Measurements from ENCODE around the gene GCKR.

DNA sequence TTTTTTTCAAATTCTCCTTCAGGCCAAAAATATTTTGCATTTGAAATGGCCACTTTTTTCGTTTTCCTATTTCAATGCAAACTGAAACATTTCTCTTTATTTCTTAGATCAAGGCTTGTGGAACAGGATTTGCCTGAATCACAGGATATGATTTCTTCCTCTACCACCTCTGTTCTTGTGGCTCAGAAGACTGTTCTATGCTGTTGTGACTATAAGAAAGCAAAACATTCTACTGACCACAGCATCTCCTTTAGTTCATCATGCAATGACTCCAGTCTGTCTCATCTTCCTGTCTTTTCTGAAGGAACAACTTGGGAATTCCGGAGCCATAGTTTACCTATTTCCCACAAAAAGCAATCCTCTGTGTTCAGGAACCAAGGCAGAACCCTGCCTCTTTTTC lies 70.0 kb downstream of the GCKR start:
- TF ChIP-seq POLR2A (IDR thresholded peaks at IDR 0.05), result no peak
- TF ChIP-seq, protein P1, sequence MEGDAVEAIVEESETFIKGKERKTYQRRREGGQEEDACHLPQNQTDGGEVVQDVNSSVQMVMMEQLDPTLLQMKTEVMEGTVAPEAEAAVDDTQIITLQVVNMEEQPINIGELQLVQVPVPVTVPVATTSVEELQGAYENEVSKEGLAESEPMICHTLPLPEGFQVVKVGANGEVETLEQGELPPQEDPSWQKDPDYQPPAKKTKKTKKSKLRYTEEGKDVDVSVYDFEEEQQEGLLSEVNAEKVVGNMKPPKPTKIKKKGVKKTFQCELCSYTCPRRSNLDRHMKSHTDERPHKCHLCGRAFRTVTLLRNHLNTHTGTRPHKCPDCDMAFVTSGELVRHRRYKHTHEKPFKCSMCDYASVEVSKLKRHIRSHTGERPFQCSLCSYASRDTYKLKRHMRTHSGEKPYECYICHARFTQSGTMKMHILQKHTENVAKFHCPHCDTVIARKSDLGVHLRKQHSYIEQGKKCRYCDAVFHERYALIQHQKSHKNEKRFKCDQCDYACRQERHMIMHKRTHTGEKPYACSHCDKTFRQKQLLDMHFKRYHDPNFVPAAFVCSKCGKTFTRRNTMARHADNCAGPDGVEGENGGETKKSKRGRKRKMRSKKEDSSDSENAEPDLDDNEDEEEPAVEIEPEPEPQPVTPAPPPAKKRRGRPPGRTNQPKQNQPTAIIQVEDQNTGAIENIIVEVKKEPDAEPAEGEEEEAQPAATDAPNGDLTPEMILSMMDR (IDR thresholded peaks at IDR 0.05), result no peak
- TF ChIP-seq EP300 (IDR thresholded peaks at IDR 0.05; ENCODE audit: low read depth), result no peak
- no peak for TF ChIP-seq POLR2AphosphoS5 (IDR thresholded peaks at IDR 0.05)
